ENCODE results near the gene MPP4.

The MPP4 gene

DNA sequence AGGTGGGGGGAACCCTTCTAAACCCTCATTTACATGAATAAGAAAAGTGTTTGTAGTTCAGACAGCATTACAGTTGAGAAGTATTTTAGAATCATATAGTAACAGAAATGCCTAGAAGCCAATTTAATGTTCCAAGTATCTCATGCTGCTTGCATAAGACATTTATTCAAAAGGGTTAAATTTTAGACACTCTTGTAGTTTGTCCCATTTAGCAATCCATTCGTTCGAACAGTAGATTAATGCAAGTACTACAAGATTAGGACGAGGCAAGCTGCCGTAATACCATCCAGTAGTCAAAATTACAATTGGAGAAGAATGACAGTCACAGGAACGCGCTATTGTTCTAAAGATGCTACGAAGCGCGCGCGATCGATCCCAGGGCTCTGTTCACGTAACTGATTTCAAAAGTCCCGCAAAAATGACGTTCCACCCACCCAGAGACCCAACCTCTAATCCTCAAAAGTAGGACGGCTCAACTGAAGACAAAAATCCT is 56.3 kb downstream of the MPP4 start:
- H3K4me2 ChIP-seq (ENCODE audit: low read length), result peak overlapping the region; percentile 44
- H3K9ac ChIP-seq (ENCODE audit: low read length), result peak overlapping the region; percentile 84
- WGBS (ENCODE audit: extremely low coverage, insufficient coverage, low lambda C conversion rate), result no CpG with 5 or more reads among the region's 16 CpGs
- peaks cover 5% of the 10 kb centered on the region for H3K79me2 ChIP-seq (ENCODE audit: control insufficient read depth, insufficient read depth, low read length)
- peak overlapping the region; percentile 88 for H3K4me3 ChIP-seq (ENCODE audit: low read length)
- no peak overlapping the region for H3K4ac ChIP-seq (ENCODE audit: low read depth, low read length)
- peak overlapping the region; percentile 74 for H3K27ac ChIP-seq (ENCODE audit: low read depth, low read length)
- no peak overlapping the region for H4K8ac ChIP-seq (ENCODE audit: low read depth, low read length)
- H3K4me1 ChIP-seq (ENCODE audit: control insufficient read depth, low read depth, low read length), result no peaks in the 10 kb centered on the region
- no peak overlapping the region for H3K23ac ChIP-seq (ENCODE audit: low read length)
- H2BK15ac ChIP-seq (replicated peaks; ENCODE audit: low read depth), result no peak overlapping the region
- H2BK5ac ChIP-seq (ENCODE audit: low read length), result no peak overlapping the region
- H2BK120ac ChIP-seq (ENCODE audit: low read depth, low read length), result no peak overlapping the region
- no peak overlapping the region for H3K18ac ChIP-seq (ENCODE audit: low read length)
- H3K27me3 ChIP-seq (ENCODE audit: insufficient read depth, low read length, poor library complexity), result no peaks in the 10 kb centered on the region
- H3K56ac ChIP-seq (ENCODE audit: low read length), result peak overlapping the region; percentile 91
- H3K36me3 ChIP-seq (ENCODE audit: control insufficient read depth, insufficient read depth, low read length), result no peaks in the 10 kb centered on the region
- DNase-seq, result no peak
- no peak overlapping the region for H2AK5ac ChIP-seq (ENCODE audit: low read length)
- no peak overlapping the region for H4K5ac ChIP-seq (ENCODE audit: low read length)
- no peaks in the 10 kb centered on the region for H3K79me1 ChIP-seq (ENCODE audit: low read length)

DNA sequence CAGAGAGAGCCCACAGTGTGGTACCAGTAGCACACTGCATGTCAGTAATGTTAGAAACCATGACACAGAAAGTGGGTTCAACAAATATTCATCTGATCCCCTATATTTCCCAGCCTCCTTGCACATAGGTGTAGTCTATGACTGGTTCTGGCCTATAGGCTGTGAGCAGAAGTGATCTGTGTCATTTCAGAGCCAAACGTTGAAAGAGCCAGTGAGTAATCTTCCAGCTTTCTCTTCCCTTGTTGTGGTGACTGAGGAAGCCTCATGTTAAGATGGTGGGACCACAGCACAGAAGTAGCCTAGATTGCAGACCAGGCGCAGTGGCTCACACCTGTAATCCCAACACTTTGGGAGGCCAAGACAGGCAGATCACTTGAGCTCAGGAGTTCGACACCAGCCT is 59.2 kb downstream of the MPP4 start:
- H3K79me2 ChIP-seq (ENCODE audit: control insufficient read depth, insufficient read depth, low read length), result peaks cover 5% of the 10 kb centered on the region
- no peak overlapping the region for H4K5ac ChIP-seq (ENCODE audit: low read length)
- no peaks in the 10 kb centered on the region for H3K79me1 ChIP-seq (ENCODE audit: low read length)
- H3K27ac ChIP-seq (ENCODE audit: low read depth, low read length), result no peak overlapping the region
- H3K36me3 ChIP-seq (ENCODE audit: control insufficient read depth, insufficient read depth, low read length), result no peaks in the 10 kb centered on the region
- H3K4me1 ChIP-seq (ENCODE audit: control insufficient read depth, low read depth, low read length), result no peaks in the 10 kb centered on the region
- H3K56ac ChIP-seq (ENCODE audit: low read length), result no peak overlapping the region
- no peak overlapping the region for H3K4ac ChIP-seq (ENCODE audit: low read depth, low read length)
- no peak overlapping the region for H3K4me3 ChIP-seq (ENCODE audit: low read length)
- no peak overlapping the region for H2BK5ac ChIP-seq (ENCODE audit: low read length)
- WGBS (ENCODE audit: extremely low coverage, insufficient coverage, low lambda C conversion rate), result no CpG with 5 or more reads among the region's 3 CpGs
- no peaks in the 10 kb centered on the region for H3K27me3 ChIP-seq (ENCODE audit: insufficient read depth, low read length, poor library complexity)
- no peak overlapping the region for H2BK120ac ChIP-seq (ENCODE audit: low read depth, low read length)
- DNase-seq, result no peak
- H3K18ac ChIP-seq (ENCODE audit: low read length), result no peak overlapping the region
- no peak overlapping the region for H3K23ac ChIP-seq (ENCODE audit: low read length)
- no peak overlapping the region for H2AK5ac ChIP-seq (ENCODE audit: low read length)
- H3K9ac ChIP-seq (ENCODE audit: low read length), result no peak overlapping the region
- H4K8ac ChIP-seq (ENCODE audit: low read depth, low read length), result no peak overlapping the region
- H3K4me2 ChIP-seq (ENCODE audit: low read length), result no peak overlapping the region
- H2BK15ac ChIP-seq (replicated peaks; ENCODE audit: low read depth), result no peak overlapping the region

DNA sequence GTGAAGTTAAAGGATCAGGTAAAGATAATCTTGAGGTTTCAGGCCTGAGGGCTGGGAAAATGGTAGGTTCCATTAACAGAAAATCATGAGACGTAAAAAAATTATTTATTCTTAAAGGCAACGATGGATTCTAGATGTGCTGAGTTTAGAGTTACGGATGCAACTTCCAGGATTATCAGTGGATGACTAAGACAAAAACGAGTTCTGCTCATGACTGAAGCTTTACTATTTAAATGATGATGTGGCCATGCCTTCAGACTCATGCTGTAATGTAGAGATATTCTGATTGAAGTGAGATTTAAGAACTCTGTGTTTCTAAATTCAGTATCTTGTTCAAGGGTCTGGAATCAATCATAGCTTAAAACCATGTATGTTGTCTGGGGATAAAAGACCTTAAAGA is 60.1 kb downstream of the MPP4 start:
- no peak overlapping the region for H3K56ac ChIP-seq (ENCODE audit: low read length)
- H3K27ac ChIP-seq (ENCODE audit: low read depth, low read length), result no peak overlapping the region
- H3K79me2 ChIP-seq (ENCODE audit: control insufficient read depth, insufficient read depth, low read length), result peaks cover 5% of the 10 kb centered on the region
- no peaks in the 10 kb centered on the region for H3K27me3 ChIP-seq (ENCODE audit: insufficient read depth, low read length, poor library complexity)
- no peak overlapping the region for H3K23ac ChIP-seq (ENCODE audit: low read length)
- H3K4me2 ChIP-seq (ENCODE audit: low read length), result no peak overlapping the region
- no peak overlapping the region for H4K5ac ChIP-seq (ENCODE audit: low read length)
- H3K79me1 ChIP-seq (ENCODE audit: low read length), result no peaks in the 10 kb centered on the region
- H3K4me1 ChIP-seq (ENCODE audit: control insufficient read depth, low read depth, low read length), result no peaks in the 10 kb centered on the region
- no peak overlapping the region for H3K4me3 ChIP-seq (ENCODE audit: low read length)
- DNase-seq, result no peak
- H4K8ac ChIP-seq (ENCODE audit: low read depth, low read length), result no peak overlapping the region
- H2BK15ac ChIP-seq (replicated peaks; ENCODE audit: low read depth), result no peak overlapping the region
- no CpG with 5 or more reads among the region's 4 CpGs for WGBS (ENCODE audit: extremely low coverage, insufficient coverage, low lambda C conversion rate)
- peaks cover 6% of the 10 kb centered on the region for H3K36me3 ChIP-seq (ENCODE audit: control insufficient read depth, insufficient read depth, low read length)
- no peak overlapping the region for H3K9ac ChIP-seq (ENCODE audit: low read length)
- no peak overlapping the region for H2BK120ac ChIP-seq (ENCODE audit: low read depth, low read length)
- H3K4ac ChIP-seq (ENCODE audit: low read depth, low read length), result no peak overlapping the region
- no peak overlapping the region for H2BK5ac ChIP-seq (ENCODE audit: low read length)
- no peak overlapping the region for H2AK5ac ChIP-seq (ENCODE audit: low read length)
- no peak overlapping the region for H3K18ac ChIP-seq (ENCODE audit: low read length)

DNA sequence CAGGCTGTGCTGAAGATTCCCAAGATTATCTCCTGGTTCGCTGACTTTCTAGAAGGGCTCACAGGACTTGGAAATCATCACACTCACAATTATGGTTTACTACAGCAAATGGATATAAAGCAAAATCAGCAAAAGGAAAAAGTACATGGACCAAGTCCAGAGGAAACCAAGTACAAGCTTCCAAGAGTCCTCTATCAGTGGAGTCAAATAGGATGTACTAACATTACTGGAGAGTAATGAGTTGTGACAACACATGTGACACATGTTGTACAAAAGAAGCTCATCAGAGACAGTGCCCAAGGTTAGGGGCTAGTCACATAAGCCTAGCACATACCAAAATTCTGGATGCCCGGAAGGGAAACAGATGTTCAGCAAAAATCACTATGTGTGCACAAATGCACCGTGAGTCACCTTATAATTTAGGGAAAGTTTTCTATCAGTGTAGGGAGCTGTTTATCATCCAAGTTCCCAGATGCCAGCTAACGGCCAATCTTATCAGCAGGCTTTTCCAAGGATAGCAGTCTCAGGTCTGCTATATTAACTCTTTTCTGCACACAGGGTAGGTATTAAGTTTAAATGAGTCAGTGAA is 64.7 kb downstream of the MPP4 start:
- H3K23ac ChIP-seq (ENCODE audit: low read length), result no peak overlapping the region

DNA sequence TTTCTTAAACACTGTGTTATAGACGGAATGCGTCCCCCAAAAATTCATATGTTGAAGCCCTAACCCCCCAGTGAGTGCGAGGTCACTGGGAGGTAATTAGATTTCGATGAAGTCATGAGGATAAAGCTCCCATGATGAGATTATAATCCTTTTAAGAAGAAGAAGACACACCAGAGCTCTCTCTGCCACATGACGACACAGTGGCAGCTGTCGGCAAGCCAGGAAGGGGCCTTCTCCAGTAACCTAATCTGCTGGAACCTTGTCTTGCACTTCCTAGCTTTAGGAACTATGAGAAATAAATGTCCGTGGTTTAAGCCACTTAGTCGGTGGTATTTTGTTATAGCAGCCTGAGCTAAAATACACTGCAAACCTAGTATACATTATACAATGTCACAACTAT is 67.4 kb downstream of the MPP4 start:
- Histone ChIP-seq H3K4ac (ENCODE audit: low read depth, low read length) (no peak overlapping the region), H2AK5ac (ENCODE audit: low read length) (no peak overlapping the region), H2BK120ac (ENCODE audit: low read depth, low read length) (no peak overlapping the region), H3K4me2 (ENCODE audit: low read length) (no peak overlapping the region), H2BK15ac (replicated peaks; ENCODE audit: low read depth) (no peak overlapping the region), H3K56ac (ENCODE audit: low read length) (no peak overlapping the region), H3K79me2 (ENCODE audit: control insufficient read depth, insufficient read depth, low read length) (no peaks in the 10 kb centered on the region), H3K27me3 (ENCODE audit: insufficient read depth, low read length, poor library complexity) (no peaks in the 10 kb centered on the region), H3K27ac (ENCODE audit: low read depth, low read length) (no peak overlapping the region), H3K79me1 (ENCODE audit: low read length) (no peaks in the 10 kb centered on the region), H3K9ac (ENCODE audit: low read length) (no peak overlapping the region), H2BK5ac (ENCODE audit: low read length) (no peak overlapping the region), H4K5ac (ENCODE audit: low read length) (no peak overlapping the region), H3K18ac (ENCODE audit: low read length) (no peak overlapping the region), H3K36me3 (ENCODE audit: control insufficient read depth, insufficient read depth, low read length) (peaks cover 11% of the 10 kb centered on the region), H4K8ac (ENCODE audit: low read depth, low read length) (no peak overlapping the region), H3K4me3 (ENCODE audit: low read length) (no peak overlapping the region), H3K4me1 (ENCODE audit: control insufficient read depth, low read depth, low read length) (no peaks in the 10 kb centered on the region), H3K23ac (ENCODE audit: low read length) (no peak overlapping the region)
- no CpG with 5 or more reads among the region's 8 CpGs for WGBS (ENCODE audit: extremely low coverage, insufficient coverage, low lambda C conversion rate)
- no peak for DNase-seq

More for the DNA sequence above, 64.7 kb downstream of the MPP4 start:
- Histone ChIP-seq H3K18ac (ENCODE audit: low read length) (no peak overlapping the region), H3K4me2 (ENCODE audit: low read length) (no peak overlapping the region), H3K36me3 (ENCODE audit: control insufficient read depth, insufficient read depth, low read length) (peaks cover 8% of the 10 kb centered on the region), H4K5ac (ENCODE audit: low read length) (no peak overlapping the region), H3K4me1 (ENCODE audit: control insufficient read depth, low read depth, low read length) (no peaks in the 10 kb centered on the region), H4K8ac (ENCODE audit: low read depth, low read length) (no peak overlapping the region), H3K4ac (ENCODE audit: low read depth, low read length) (no peak overlapping the region), H3K27me3 (ENCODE audit: insufficient read depth, low read length, poor library complexity) (no peaks in the 10 kb centered on the region), H3K9ac (ENCODE audit: low read length) (no peak overlapping the region), H2BK15ac (replicated peaks; ENCODE audit: low read depth) (no peak overlapping the region), H2AK5ac (ENCODE audit: low read length) (no peak overlapping the region), H2BK120ac (ENCODE audit: low read depth, low read length) (no peak overlapping the region), H3K79me1 (ENCODE audit: low read length) (no peaks in the 10 kb centered on the region), H2BK5ac (ENCODE audit: low read length) (no peak overlapping the region), H3K79me2 (ENCODE audit: control insufficient read depth, insufficient read depth, low read length) (no peaks in the 10 kb centered on the region), H3K27ac (ENCODE audit: low read depth, low read length) (no peak overlapping the region), H3K4me3 (ENCODE audit: low read length) (no peak overlapping the region), H3K56ac (ENCODE audit: low read length) (no peak overlapping the region)
- no peak for DNase-seq
- no CpG with 5 or more reads among the region's 4 CpGs for WGBS (ENCODE audit: extremely low coverage, insufficient coverage, low lambda C conversion rate)

DNA sequence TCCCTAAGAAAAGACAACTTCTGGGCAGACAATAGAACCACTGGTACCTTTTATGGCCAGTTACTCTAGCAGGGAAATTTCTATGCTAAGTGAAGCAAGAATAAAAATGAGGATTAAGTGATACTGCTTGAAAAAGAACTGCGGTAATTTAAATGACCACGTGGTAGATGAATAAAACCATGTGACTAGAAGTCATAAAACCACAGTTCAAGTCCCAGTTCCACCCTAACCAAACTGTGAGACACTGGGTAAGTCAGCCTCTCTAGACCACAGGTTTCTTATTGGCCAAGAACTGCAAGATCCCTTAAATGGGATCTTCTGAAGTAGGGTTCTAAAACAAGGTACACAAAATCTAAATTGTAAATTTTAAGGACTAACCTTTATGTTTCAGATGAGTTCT is 67.9 kb downstream of the MPP4 start:
- Histone ChIP-seq H3K23ac (ENCODE audit: low read length) (no peak overlapping the region), H3K4me1 (ENCODE audit: control insufficient read depth, low read depth, low read length) (no peaks in the 10 kb centered on the region), H2AK5ac (ENCODE audit: low read length) (no peak overlapping the region), H4K8ac (ENCODE audit: low read depth, low read length) (no peak overlapping the region), H3K79me2 (ENCODE audit: control insufficient read depth, insufficient read depth, low read length) (no peaks in the 10 kb centered on the region), H3K9ac (ENCODE audit: low read length) (no peak overlapping the region), H2BK5ac (ENCODE audit: low read length) (no peak overlapping the region), H3K36me3 (ENCODE audit: control insufficient read depth, insufficient read depth, low read length) (peaks cover 11% of the 10 kb centered on the region), H3K27ac (ENCODE audit: low read depth, low read length) (no peak overlapping the region), H3K4ac (ENCODE audit: low read depth, low read length) (no peak overlapping the region), H3K56ac (ENCODE audit: low read length) (no peak overlapping the region), H3K27me3 (ENCODE audit: insufficient read depth, low read length, poor library complexity) (no peaks in the 10 kb centered on the region), H3K4me3 (ENCODE audit: low read length) (no peak overlapping the region), H4K5ac (ENCODE audit: low read length) (no peak overlapping the region), H2BK120ac (ENCODE audit: low read depth, low read length) (no peak overlapping the region), H3K18ac (ENCODE audit: low read length) (no peak overlapping the region), H3K4me2 (ENCODE audit: low read length) (no peak overlapping the region), H2BK15ac (replicated peaks; ENCODE audit: low read depth) (no peak overlapping the region), H3K79me1 (ENCODE audit: low read length) (no peaks in the 10 kb centered on the region)
- no CpG with 5 or more reads among the region's 2 CpGs for WGBS (ENCODE audit: extremely low coverage, insufficient coverage, low lambda C conversion rate)
- DNase-seq, result no peak
